GM23338 (cell line): ENCODE measurements around the gene GSG1.

ENCODE experiments used
- CREB1 ChIP-seq: fragments of 250-450 bp; sonication (Bioruptor Pico); IDR thresholded peaks from 2 replicates; pipeline ENCODE4 v1.5.0; 2020; ENCODE audit warnings: low read depth, mild to moderate bottlenecking, moderate library complexity
- CTCF ChIP-seq, 2 experiments: fragments of 200-600 bp in 1 of 2; sonication (generic) in 1 of 2; conservative IDR thresholded peaks; 2 replicates each; pipeline versions ENCODE4 v1.5.1 to v1.6.1; 2016 to 2017; ENCODE audit warnings: antibody characterized with exemption in 2 of 2, low read depth in 2 of 2, mild to moderate bottlenecking in 2 of 2, moderate library complexity in 1 of 2
- EZH2 ChIP-seq: fragments of 200-600 bp; sonication (generic); IDR thresholded peaks from one replicate; pipeline ENCODE4 v1.8.0; 2017; ENCODE audit warnings: antibody characterized with exemption, mild to moderate bottlenecking, low read depth; ENCODE audit not compliant: unreplicated experiment
- EZH2phosphoT487 ChIP-seq: fragments of 200-600 bp; sonication (generic); IDR thresholded peaks from one replicate; pipeline ENCODE4 v1.8.1; 2018; ENCODE audit warnings: antibody characterized with exemption; ENCODE audit not compliant: unreplicated experiment
- JUNB ChIP-seq: IDR thresholded peaks from one replicate; pipeline ENCODE4 v1.6.1; 2016; ENCODE audit warnings: antibody characterized with exemption; ENCODE audit not compliant: unreplicated experiment
- NANOG ChIP-seq: IDR thresholded peaks from 2 replicates; pipeline ENCODE4 v1.6.1; 2016; ENCODE audit warnings: antibody characterized with exemption, borderline replicate concordance
- POLR2AphosphoS5 ChIP-seq: IDR thresholded peaks from 2 replicates; pipeline ENCODE4 v1.6.1; 2016; ENCODE audit warnings: antibody characterized with exemption, low read depth
- STAT1 ChIP-seq: IDR thresholded peaks from one replicate; pipeline ENCODE4 v1.6.1; 2016; ENCODE audit warnings: antibody characterized with exemption; ENCODE audit not compliant: unreplicated experiment
- ZNF114 ChIP-seq: fragments of 250-450 bp; sonication (Bioruptor Pico); IDR thresholded peaks from 2 replicates; pipeline ENCODE4 v1.5.0; 2020; ENCODE audit warnings: mild to moderate bottlenecking, moderate library complexity
- ZNF331 ChIP-seq: fragments of 250-450 bp; sonication (Bioruptor Pico); IDR thresholded peaks from 2 replicates; pipeline ENCODE4 v1.5.0; 2020; ENCODE audit warnings: low read depth, mild to moderate bottlenecking, moderate library complexity
- TF ChIP-seq, protein P1 (sequence below): IDR thresholded peaks from one replicate; pipeline ENCODE4 v1.6.1; 2018; ENCODE audit warnings: antibody characterized with exemption; ENCODE audit not compliant: unreplicated experiment
- TF ChIP-seq, protein P2 (sequence below): IDR thresholded peaks from 2 replicates; pipeline ENCODE4 v1.6.1; 2016; ENCODE audit warnings: antibody characterized with exemption

DNA sequence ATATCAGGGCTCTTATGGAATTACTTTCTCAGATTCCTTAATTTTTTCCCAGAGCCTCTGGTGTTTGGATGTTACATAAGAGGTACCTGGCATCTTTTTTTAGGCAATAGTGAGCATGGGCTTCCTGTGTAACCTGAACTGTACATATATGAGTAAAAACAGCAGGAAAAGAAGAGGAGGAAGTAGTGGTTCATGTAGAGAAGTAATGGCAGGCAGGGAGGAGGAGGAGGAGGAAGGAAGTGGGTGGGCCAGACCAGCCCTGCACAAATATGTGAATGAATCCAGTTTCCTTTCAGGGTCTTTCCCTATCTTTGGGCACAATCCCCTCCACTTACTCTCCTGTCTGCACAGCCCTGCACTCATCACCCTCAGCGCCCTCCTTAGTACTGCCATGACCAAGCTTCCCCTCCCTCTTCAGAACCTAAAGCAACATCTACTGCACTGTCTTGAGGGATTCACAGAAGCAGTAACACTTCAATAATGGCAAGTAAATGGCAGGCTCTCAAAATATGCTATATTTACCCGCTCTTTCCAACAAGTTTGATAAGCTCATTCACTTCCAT, 40.9 kb upstream of the GSG1 start:
- no peak for TF ChIP-seq POLR2AphosphoS5
- no peak for TF ChIP-seq CREB1 (CRISPR knock-in tag)
- no peak for TF ChIP-seq CTCF (conservative IDR thresholded peaks at IDR 0.05; ENCODE audit: low read depth in 2 of 2)
- no peak for TF ChIP-seq EZH2phosphoT487
- TF ChIP-seq, protein P1, sequence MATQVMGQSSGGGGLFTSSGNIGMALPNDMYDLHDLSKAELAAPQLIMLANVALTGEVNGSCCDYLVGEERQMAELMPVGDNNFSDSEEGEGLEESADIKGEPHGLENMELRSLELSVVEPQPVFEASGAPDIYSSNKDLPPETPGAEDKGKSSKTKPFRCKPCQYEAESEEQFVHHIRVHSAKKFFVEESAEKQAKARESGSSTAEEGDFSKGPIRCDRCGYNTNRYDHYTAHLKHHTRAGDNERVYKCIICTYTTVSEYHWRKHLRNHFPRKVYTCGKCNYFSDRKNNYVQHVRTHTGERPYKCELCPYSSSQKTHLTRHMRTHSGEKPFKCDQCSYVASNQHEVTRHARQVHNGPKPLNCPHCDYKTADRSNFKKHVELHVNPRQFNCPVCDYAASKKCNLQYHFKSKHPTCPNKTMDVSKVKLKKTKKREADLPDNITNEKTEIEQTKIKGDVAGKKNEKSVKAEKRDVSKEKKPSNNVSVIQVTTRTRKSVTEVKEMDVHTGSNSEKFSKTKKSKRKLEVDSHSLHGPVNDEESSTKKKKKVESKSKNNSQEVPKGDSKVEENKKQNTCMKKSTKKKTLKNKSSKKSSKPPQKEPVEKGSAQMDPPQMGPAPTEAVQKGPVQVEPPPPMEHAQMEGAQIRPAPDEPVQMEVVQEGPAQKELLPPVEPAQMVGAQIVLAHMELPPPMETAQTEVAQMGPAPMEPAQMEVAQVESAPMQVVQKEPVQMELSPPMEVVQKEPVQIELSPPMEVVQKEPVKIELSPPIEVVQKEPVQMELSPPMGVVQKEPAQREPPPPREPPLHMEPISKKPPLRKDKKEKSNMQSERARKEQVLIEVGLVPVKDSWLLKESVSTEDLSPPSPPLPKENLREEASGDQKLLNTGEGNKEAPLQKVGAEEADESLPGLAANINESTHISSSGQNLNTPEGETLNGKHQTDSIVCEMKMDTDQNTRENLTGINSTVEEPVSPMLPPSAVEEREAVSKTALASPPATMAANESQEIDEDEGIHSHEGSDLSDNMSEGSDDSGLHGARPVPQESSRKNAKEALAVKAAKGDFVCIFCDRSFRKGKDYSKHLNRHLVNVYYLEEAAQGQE: no peak
- no peak for TF ChIP-seq EZH2
- TF ChIP-seq NANOG: no peak
- TF ChIP-seq, protein P2, sequence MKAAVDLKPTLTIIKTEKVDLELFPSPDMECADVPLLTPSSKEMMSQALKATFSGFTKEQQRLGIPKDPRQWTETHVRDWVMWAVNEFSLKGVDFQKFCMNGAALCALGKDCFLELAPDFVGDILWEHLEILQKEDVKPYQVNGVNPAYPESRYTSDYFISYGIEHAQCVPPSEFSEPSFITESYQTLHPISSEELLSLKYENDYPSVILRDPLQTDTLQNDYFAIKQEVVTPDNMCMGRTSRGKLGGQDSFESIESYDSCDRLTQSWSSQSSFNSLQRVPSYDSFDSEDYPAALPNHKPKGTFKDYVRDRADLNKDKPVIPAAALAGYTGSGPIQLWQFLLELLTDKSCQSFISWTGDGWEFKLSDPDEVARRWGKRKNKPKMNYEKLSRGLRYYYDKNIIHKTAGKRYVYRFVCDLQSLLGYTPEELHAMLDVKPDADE: no peak
- no peak for TF ChIP-seq ZNF331 (CRISPR knock-in tag)
- no peak for TF ChIP-seq JUNB
- no peak for TF ChIP-seq ZNF114 (CRISPR knock-in tag)
- TF ChIP-seq STAT1: no peak
